H9 (cell line): ENCODE data around the gene TMEM235. TPM values are rescaled to one million over a fixed set of nuclear protein-coding genes. Genes with fewer than 3 reads are reported as not detected.

ENCODE experiments used
- DNase-seq: peaks from one replicate; pipeline ENCODE4 v3.0.0-alpha.2; 2017
- H2AFZ ChIP-seq: one replicate; pipeline ENCODE4 v1.6.1; 2013; ENCODE audit warnings: mild to moderate bottlenecking, low read length, control low read depth, moderate library complexity
- H2AK5ac ChIP-seq: 2 replicates; pipeline ENCODE4 v1.6.1; 2013; ENCODE audit warnings: low read length, control low read depth, mixed read lengths; ENCODE audit not compliant: insufficient read length
- H2BK120ac ChIP-seq: one replicate; pipeline ENCODE4 v1.6.1; 2013; ENCODE audit warnings: low read depth, mild to moderate bottlenecking, low read length, control low read depth, inconsistent platforms; ENCODE audit not compliant: poor library complexity, severe bottlenecking
- H2BK12ac ChIP-seq: 2 replicates; pipeline ENCODE4 v1.6.1; 2013; ENCODE audit warnings: low read length, control low read depth, mixed read lengths, low read depth; ENCODE audit not compliant: insufficient read length
- H2BK15ac ChIP-seq: 2 replicates; pipeline ENCODE4 v1.6.1; 2013; ENCODE audit warnings: low read depth, low read length, control low read depth
- H2BK20ac ChIP-seq: one replicate; pipeline ENCODE4 v1.6.1; 2013; ENCODE audit warnings: low read depth, mild to moderate bottlenecking, low read length, control low read depth, inconsistent platforms; ENCODE audit not compliant: poor library complexity, severe bottlenecking
- H2BK5ac ChIP-seq: 2 replicates; pipeline ENCODE4 v1.6.1; 2013; ENCODE audit warnings: low read length, control low read depth, mixed read lengths; ENCODE audit not compliant: insufficient read length
- H3K14ac ChIP-seq: 2 replicates; pipeline ENCODE4 v1.6.1; 2013; ENCODE audit warnings: low read length, control low read depth; ENCODE audit not compliant: insufficient read depth
- H3K18ac ChIP-seq: 2 replicates; pipeline ENCODE4 v1.6.1; 2013; ENCODE audit warnings: low read depth, mild to moderate bottlenecking, mixed read lengths, low read length, control low read depth; ENCODE audit not compliant: insufficient read length
- H3K23ac ChIP-seq: 2 replicates; pipeline ENCODE4 v1.6.1; 2013; ENCODE audit warnings: low read length, control low read depth, mixed read lengths, low read depth; ENCODE audit not compliant: insufficient read length
- H3K23me2 ChIP-seq: 2 replicates; pipeline ENCODE4 v1.6.1; 2013; ENCODE audit warnings: low read depth, mild to moderate bottlenecking, mixed read lengths, low read length, control low read depth; ENCODE audit not compliant: insufficient read length, poor library complexity, severe bottlenecking
- H3K27ac ChIP-seq: 2 replicates; pipeline ENCODE4 v1.5.1; 2013; ENCODE audit warnings: low read length, control low read depth, mixed read lengths, low read depth; ENCODE audit not compliant: insufficient read length
- H3K27me3 ChIP-seq: 2 replicates; pipeline ENCODE4 v1.6.1; 2013; ENCODE audit warnings: low read length, control low read depth, inconsistent platforms; ENCODE audit not compliant: insufficient read depth
- H3K4ac ChIP-seq: 2 replicates; pipeline ENCODE4 v1.6.1; 2013; ENCODE audit warnings: low read depth, mild to moderate bottlenecking, control low read depth, inconsistent platforms, low read length, moderate library complexity
- H3K4me1 ChIP-seq: 2 replicates; pipeline ENCODE4 v1.6.1; 2013; ENCODE audit warnings: low read length, control low read depth, inconsistent platforms; ENCODE audit not compliant: insufficient read depth
- H3K4me2 ChIP-seq: 2 replicates; pipeline ENCODE4 v1.6.1; 2013; ENCODE audit warnings: low read length, control low read depth, mixed read lengths; ENCODE audit not compliant: insufficient read length, insufficient read depth
- H3K56ac ChIP-seq: 2 replicates; pipeline ENCODE4 v1.6.1; 2013; ENCODE audit warnings: low read depth, mild to moderate bottlenecking, mixed read lengths, low read length, control low read depth; ENCODE audit not compliant: insufficient read length
- H3K79me1 ChIP-seq: 2 replicates; pipeline ENCODE4 v1.6.1; 2013; ENCODE audit warnings: low read depth, mild to moderate bottlenecking, moderate library complexity, low read length, control low read depth, inconsistent platforms; ENCODE audit not compliant: insufficient read depth, poor library complexity, severe bottlenecking
- H3K79me2 ChIP-seq: 2 replicates; pipeline ENCODE4 v1.6.1; 2013; ENCODE audit warnings: low read length, control low read depth, inconsistent platforms; ENCODE audit not compliant: insufficient read depth
- H3K9ac ChIP-seq: 2 replicates; pipeline ENCODE4 v1.6.1; 2013; ENCODE audit warnings: low read length, control low read depth, mixed read lengths; ENCODE audit not compliant: insufficient read length; ENCODE audit errors: extremely low read depth
- H3K9me3 ChIP-seq: one replicate; pipeline ENCODE4 v1.6.1; 2013; ENCODE audit warnings: low read depth, low read length, inconsistent platforms; ENCODE audit not compliant: control insufficient read depth
- H3T11ph ChIP-seq: one replicate; pipeline ENCODE4 v1.6.1; 2013; ENCODE audit warnings: mild to moderate bottlenecking, low read length, control low read depth, inconsistent platforms
- H4K20me1 ChIP-seq: one replicate; pipeline ENCODE4 v1.6.1; 2013; ENCODE audit not compliant: control insufficient read depth, insufficient read length, insufficient read depth
- H4K5ac ChIP-seq: 2 replicates; pipeline ENCODE4 v1.6.1; 2013; ENCODE audit warnings: low read depth, mild to moderate bottlenecking, mixed read lengths, low read length, control low read depth; ENCODE audit not compliant: insufficient read length
- H4K8ac ChIP-seq: replicated peaks from 2 replicates; pipeline ENCODE4 v1.6.1; 2013; ENCODE audit warnings: low read length, control low read depth, mixed read lengths, low read depth; ENCODE audit not compliant: insufficient read length
- H4K91ac ChIP-seq: 2 replicates; pipeline ENCODE4 v1.6.1; 2013; ENCODE audit warnings: low read depth, mild to moderate bottlenecking, moderate library complexity, mixed read lengths, low read length, control low read depth; ENCODE audit not compliant: insufficient read length
- H3K27ac Mint-ChIP-seq, 3 experiments: 2 replicates in 2 of 3; 3 replicates in 1 of 3; pipeline ENCODE4 v1.8.0; 2020 to 2021; ENCODE audit warnings: mixed read lengths in 3 of 3, mild to moderate bottlenecking in 1 of 3, moderate library complexity in 1 of 3
- H3K27me3 Mint-ChIP-seq: 2 replicates; pipeline ENCODE4 v1.8.0; 2021; ENCODE audit warnings: low read depth, mild to moderate bottlenecking, moderate library complexity, mixed read lengths
- H3K36me3 Mint-ChIP-seq, 3 experiments: 2 replicates in 2 of 3; 3 replicates in 1 of 3; pipeline ENCODE4 v1.8.0; 2020 to 2021; ENCODE audit warnings: low read depth in 3 of 3, mixed read lengths in 3 of 3; ENCODE audit not compliant: insufficient read depth in 1 of 3
- H3K4me1 Mint-ChIP-seq, 2 experiments: 2 replicates each; pipeline ENCODE4 v1.8.0; 2020; ENCODE audit warnings: mixed read lengths in 2 of 2
- H3K4me3 Mint-ChIP-seq, 2 experiments: 2 replicates in 1 of 2; 3 replicates in 1 of 2; pipeline ENCODE4 v1.8.0; 2020 to 2021; ENCODE audit warnings: mild to moderate bottlenecking in 2 of 2, mixed read lengths in 2 of 2, moderate library complexity in 1 of 2
- H3K9me3 Mint-ChIP-seq, 2 experiments: 2 replicates in 1 of 2; 3 replicates in 1 of 2; pipeline ENCODE4 v1.8.0; 2020; ENCODE audit warnings: mild to moderate bottlenecking in 2 of 2, mixed read lengths in 2 of 2, moderate library complexity in 1 of 2
- CTCF ChIP-seq: fragments of 200-600 bp; sonication (generic); conservative IDR thresholded peaks from 3 replicates; pipeline ENCODE4 v1.8.0; 2021; ENCODE audit warnings: antibody characterized with exemption, mild to moderate bottlenecking
- WGBS: extraction: QIAGEN DNeasy Blood & Tissue Kit; methylation state at CpG from one replicate; pipeline ENCODE4 v1.1.7; 2013; ENCODE audit warnings: missing lambda C conversion rate, low lambda C conversion rate, mixed read lengths; ENCODE audit not compliant: insufficient read length; ENCODE audit errors: extremely low coverage; 5-methylcytosine and 5-hydroxymethylcytosine counted together
- total RNA-seq: library from RNA; stranded (reverse); gene quantifications from 2 replicates; pipeline ENCODE4 v1.2.1, GENCODE V29; 2021

TMEM235 gene
- total RNA-seq, 1 experiment from 2014 or later = 0.28 TPM

GRCh38 chr17:78271419-78272170 is 40.2 kb downstream of the TMEM235 start:
- Histone ChIP-seq H3K23ac (no peak overlapping the region), H2AFZ (no peak overlapping the region), H4K91ac (no peak overlapping the region), H3K14ac (no peak overlapping the region), H3K4me1 (peaks cover 4% of the 10 kb centered on the region; the same call in 1 of the 2 replicates), H3K9me3 (no peaks in the 10 kb centered on the region), H2BK5ac (no peak overlapping the region), H2BK20ac (no peak overlapping the region), H3K4ac (no peak overlapping the region), H3K18ac (no peak overlapping the region), H2BK12ac (no peak overlapping the region), H2BK15ac (no peak overlapping the region), H4K8ac (no peak overlapping the region), H3K4me2 (no peak overlapping the region), H3K27me3 (no peaks in the 10 kb centered on the region; the same call in 1 of the 2 replicates), H4K5ac (no peak overlapping the region), H4K20me1 (no peaks in the 10 kb centered on the region), H2AK5ac (no peak overlapping the region), H3K23me2 (peaks cover 4% of the 10 kb centered on the region), H3K79me1 (no peaks in the 10 kb centered on the region), H3K56ac (no peak overlapping the region), H3K27ac (no peak overlapping the region), H3T11ph (no peak overlapping the region), H3K9ac (no peak overlapping the region), H3K79me2 (no peaks in the 10 kb centered on the region), H2BK120ac (no peak overlapping the region)
- Mint-ChIP-seq H3K4me3 (no peak overlapping the region), H3K9me3 (peaks cover 0 to 4% of the 10 kb centered on the region in 2 experiments; a peak in 2 of 5 replicates), H3K36me3 (no peaks in the 10 kb centered on the region), H3K27me3 (peaks cover 14% of the 10 kb centered on the region), H3K27ac (peak overlapping the region in 2 of 3 experiments; percentile 20 to 60; a peak in 3 of 7 replicates), H3K4me1 (peaks cover 44 to 59% of the 10 kb centered on the region in 2 experiments)
- DNase-seq = no peak
- TF ChIP-seq CTCF = no peak
- no CpG with 5 or more reads among the region's 12 CpGs for WGBS
